Measurements from ENCODE around the gene PITRM1.

DNA sequence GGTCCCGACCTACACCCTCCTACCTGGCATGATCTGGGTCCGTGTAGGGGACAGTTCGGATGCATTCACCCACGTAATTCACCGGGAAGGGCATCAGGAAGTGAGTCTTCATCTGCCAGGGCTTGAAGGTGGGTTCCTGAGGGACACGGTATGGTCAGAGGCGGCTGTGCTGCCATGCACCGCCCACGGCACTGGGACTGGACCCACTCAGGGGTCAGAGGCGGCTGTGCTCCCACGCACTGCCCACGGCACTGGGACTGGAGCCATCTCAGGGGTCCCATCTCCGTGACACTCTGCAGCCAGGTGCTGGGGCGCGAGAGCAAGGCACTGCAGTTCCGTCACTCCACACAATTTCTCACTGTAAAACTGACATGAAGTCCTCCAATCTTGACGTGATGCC, 29.2 kb downstream of the PITRM1 start:
- TF ChIP-seq CTCF (conservative IDR thresholded peaks at IDR 0.05; ENCODE audit: low read length) (no peak), EZH2phosphoT487 (IDR thresholded peaks at IDR 0.05; ENCODE audit: borderline replicate concordance, low read depth, low read length) (no peak)
